CD4-positive, alpha-beta T cell treated with Interleukin-1 beta for 1 hour (primary cell): ENCODE results near the gene NCK2.

Experiments
- DNase-seq, 2 donors: peaks; one replicate each; pipeline ENCODE4 v3.0.0-alpha.2; 2020 to 2022

Gene NCK2

GRCh38 chr2:105820151-105820550 is 75.4 kb downstream of the NCK2 start:
- no peak for DNase-seq

DNA sequence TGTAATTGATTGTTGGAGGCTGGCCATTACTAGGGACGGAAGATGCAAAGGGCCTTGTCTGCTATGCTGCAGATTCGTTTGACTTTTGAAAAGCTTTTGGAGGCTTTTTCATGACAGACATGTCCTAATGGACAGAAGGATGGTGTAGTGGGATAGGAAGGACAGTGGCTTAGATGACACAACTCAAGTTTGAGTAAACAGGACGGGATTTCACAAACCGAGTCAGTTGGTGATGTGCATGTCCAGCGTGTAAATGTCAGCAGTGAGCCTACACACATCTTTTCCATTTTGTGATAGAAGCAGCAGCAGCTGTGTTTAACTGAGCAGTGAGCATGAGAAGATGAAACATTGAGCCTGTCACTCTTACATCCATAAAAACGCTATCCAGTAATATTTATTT is 76.0 kb downstream of the NCK2 start:
- no peak for DNase-seq

- DNase-seq, result no peak
These were observed 76.9 kb downstream of the NCK2 start for GRCh38 chr2:105821428-105822125.

GRCh38 chr2:105822186-105822585 is 77.5 kb downstream of the NCK2 start:
- peak; percentile 13 to 45 for DNase-seq

DNA sequence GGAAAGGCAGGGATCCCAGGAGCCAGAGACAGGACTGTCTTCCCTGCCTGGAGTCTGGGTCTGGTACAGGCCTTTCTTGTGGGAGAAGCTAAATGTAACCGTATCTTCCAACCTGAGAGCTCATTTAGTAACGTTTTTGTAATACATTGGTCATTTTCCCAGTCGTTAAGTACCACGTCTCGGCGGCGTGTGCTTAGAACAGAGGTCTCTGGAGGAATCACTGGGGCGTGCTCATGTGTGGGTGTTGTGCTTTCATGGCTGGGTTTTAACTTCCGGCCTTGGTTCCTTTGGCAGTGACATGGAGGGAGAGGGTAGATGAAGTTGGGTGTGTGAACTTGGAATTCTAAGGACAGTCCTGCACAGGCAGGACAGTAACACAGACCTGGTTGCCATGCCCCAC is 79.7 kb downstream of the NCK2 start:
- DNase-seq, result no peak

DNA sequence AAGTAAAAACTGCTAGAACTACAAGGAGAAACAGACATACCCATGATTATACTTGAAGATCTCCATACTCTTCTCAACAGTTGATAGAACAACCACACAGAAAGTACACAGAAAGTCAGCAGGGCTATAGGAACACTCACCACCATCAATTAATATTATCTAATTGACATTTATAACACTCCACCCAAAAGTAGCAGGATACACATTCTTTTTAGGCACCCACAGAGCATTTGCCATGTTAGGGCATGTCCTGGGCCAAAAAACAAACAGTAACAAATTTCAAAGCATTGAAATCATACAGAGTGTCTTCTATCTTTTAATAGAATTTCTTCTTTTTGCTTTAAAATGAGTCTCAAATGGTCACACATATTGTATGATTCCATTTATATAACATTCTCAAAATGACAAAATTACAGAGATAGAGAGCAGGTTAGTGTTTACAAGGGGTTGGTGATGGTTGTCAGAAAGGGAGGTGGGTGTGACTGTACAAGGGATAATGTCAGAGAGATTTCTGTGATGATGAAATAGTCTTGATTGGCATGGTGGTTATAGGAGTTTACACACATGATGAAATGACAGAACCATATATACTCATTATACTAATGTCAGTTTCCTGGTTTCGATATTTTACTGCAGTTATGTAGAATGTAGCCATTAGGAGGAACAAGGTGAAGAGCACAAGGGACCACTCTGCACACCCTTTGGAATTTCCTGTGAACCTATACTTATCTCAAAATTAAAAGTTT is 82.8 kb downstream of the NCK2 start:
- DNase-seq, result no peak

- DNase-seq, result no peak
These were observed 83.8 kb downstream of the NCK2 start for GRCh38 chr2:105828558-105828957.

- peak in 1 of 2 donors; percentile 33 for DNase-seq
These were observed 90.2 kb downstream of the NCK2 start for GRCh38 chr2:105834931-105835330.

DNA sequence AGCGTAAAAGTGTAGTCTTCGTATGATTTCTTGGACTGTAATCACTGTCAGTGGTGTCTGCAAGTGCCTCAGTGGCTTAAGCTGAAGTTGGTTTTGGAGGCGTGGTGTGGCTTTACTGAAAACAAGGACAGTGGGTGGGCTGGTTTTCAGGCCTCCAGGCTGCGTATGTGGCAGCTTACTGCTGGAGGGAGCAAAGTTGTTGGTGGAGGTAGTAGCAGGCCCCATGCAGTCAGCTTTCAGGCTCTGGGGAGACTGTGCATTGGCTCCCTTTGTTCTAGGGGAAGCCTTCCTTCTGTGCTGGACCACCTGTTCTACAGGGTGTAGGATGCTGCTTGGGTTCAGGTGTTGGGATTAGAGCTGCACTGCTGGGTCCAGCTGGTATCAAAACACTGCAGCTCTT is 91.6 kb downstream of the NCK2 start:
- DNase-seq, result no peak

DNA sequence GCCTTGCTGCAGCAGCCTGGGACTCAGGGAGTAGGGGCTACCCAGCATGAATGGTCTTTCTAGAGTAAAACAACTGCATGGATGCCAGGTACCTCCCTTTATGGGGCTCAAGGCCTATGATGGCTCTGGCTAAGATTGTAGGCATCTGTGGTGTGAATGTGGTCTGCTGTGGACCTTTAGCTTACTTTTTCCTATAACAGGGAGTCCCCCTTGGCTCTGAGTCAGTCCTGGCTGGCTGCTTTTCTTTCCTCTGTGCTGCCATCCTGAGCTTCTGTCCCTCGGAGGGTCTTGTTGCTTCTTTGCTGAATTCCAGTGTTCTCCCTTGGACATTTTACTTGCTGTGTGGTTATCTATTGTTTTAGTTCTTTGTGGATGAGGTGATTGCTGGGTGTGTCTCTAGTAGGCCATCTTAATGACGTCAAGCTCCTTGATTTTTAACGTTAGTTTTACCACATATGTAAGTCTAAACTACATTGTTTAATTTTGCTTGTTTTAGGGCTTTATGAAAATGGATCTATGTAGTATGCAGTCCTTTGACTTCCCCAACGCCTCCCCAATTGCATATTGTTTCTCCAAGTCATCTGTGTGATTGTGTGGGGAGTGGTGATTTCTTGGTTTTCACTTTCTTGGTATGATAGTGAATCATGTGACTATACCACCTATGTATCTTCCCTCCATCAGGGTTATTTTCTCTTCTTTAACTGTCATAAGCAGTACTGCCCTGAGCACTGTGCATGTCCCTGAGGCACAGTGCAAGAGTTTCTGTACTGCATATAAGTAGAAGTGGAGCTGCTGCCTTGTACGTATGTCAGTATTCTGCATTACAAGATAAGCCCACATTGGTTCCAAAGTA is 92.4 kb downstream of the NCK2 start:
- no peak for DNase-seq

GRCh38 chr2:105839793-105840192 is 95.1 kb downstream of the NCK2 start:
- no peak for DNase-seq

- no peak for DNase-seq
These were observed 96.2 kb downstream of the NCK2 start for GRCh38 chr2:105840933-105841332.

GRCh38 chr2:105841551-105841950 is 96.8 kb downstream of the NCK2 start:
- no peak for DNase-seq

DNA sequence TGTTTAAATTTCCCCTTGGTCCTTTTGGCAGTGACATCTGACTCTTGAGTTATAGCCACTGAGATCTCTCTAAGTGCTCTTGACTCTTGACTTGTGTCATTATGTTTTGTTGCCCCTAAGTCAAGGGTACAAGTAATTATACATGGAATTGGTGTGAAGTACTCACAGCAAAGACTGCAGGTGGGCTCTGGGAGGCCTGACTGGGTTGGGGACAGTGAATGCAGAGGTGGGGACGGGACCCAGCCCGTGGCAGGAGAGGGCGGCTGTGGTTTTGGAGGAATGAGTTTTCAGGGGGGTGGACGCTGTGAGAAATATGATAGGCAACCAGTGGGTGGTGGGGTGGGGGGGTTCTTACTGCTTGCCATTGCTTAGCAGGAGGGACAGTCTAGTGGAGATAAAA is 97.8 kb downstream of the NCK2 start:
- no peak for DNase-seq

DNA sequence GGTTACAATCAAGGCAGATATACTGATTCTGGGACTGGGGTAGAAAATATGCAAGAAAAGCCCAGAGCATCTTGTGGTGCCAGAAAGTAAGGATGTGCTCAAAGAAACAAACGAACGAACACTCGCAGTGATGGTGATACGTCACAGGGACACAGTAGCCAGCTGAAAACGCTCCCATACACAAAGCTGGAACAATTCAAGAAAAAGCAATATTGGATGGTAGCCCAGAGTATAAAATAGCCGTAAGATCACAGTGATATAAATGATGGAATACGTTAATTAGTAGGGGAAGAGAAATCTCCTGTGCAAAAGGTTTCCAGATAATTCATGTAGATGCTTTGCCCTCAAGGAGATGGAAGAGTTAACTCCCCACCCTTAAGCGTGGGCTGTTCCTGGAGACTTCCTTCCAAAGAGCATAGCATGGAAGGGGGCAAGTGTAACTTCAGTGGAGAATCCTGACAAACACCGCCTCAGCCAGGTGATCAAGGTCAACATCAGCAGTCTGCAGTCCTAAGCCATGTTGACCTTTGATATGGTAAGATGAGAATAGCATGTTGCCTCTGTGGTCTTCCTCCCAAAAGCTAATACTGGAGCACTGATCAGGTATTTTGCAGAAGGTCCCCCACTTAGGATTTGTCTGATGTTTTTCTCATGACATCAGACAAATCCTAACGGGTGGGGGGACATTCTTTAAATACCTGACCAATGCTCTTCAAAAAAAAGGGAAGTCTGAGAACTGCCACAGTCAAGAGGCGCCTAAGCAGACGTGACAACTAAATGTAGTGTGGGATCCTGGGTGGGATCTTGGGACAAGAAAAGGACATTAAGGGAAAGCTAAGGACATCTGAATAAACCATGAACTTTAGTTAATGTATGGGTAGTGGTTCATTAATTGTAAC is 99.0 kb downstream of the NCK2 start:
- no peak for DNase-seq

GRCh38 chr2:105845976-105846375 is 101.3 kb downstream of the NCK2 start:
- DNase-seq, result no peak

- no peak for DNase-seq
These were observed 102.3 kb downstream of the NCK2 start for GRCh38 chr2:105847056-105847455.

- no peak for DNase-seq
These were observed 103.7 kb downstream of the NCK2 start for GRCh38 chr2:105848367-105848766.

DNA sequence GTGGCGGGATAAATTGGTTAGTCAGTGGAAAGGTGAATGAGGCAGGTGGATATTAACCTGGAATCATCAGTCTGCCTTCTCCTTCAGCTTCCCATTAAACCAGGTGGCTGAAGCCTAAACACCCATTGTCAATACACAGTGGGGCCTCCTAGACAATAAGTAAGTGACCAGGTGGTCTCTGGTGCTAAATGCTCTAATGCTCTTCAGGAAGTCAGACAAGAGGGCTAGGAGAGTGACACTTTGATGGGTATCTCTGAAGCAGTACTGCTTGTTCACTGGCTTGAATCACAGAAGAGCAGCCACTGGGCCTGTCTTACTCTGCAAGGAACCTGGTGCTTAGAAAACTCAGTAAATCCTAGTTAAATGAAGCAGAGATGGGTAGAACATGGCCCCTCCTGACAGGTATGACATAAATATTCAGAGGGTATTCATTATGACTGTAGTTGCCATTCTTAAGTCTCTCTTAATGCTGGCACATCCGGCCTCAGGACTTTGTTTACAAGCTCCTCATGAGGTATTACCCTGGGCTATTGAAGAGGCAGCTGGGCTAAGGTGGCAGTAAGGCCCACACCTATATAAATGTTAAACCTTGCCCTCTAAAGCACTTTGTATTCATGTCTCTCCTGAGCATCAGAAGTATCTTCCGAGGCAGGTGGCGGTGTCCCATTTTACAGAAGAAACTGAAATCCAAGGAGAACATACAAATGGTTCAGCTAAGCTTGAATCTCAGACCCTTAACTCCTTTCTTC is 104.9 kb downstream of the NCK2 start:
- DNase-seq, result no peak

- DNase-seq, result no peak
These were observed 107.4 kb downstream of the NCK2 start for GRCh38 chr2:105852066-105852465.

GRCh38 chr2:105853354-105854088 is 108.8 kb downstream of the NCK2 start:
- no peak for DNase-seq
